Measurements from ENCODE around the gene CEACAM1. TPM values are rescaled to one million over a fixed set of nuclear protein-coding genes. Genes with fewer than 3 reads are reported as not detected.
"Not testable (repeated sequence)": the region's sequence is repeated elsewhere in the genome, so short reads cannot be mapped to it uniquely, and the experiment has no call there.

The CEACAM1 gene
- total RNA-seq, 1 donor from 2014 or later: 13.8 TPM

DNA sequence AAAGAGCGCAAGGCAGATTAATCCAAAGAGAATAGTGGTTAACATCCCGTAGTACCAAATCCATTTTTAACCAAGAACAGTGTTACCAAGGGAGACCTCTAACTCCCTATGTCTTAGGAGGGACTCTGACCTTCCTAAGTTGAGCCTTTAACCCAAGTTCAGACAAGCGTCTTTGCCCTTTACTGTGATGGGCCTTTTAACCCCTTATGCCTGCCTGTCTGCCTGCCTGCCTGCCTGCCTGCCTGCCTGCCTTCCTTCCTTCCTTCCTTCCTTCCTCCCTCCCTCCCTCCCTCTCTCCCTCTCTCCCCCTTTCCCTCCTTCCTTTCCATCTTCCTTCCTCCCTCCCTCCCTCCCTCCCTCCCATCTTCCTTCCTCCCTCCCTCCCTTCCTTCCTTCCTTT, 32.6 kb downstream of the CEACAM1 start:
- intact Hi-C loops (cut with DNase I): no loop called here
- Histone ChIP-seq H3K27ac (no peak overlapping the region), H3K9me3 (no peaks in the 10 kb centered on the region), H3K4me3 (no peak overlapping the region), H3K27me3 (ENCODE audit: low read depth) (no peaks in the 10 kb centered on the region), H3K4me1 (peaks cover 27% of the 10 kb centered on the region), H3K36me3 (no peaks in the 10 kb centered on the region)
- ATAC-seq (no peak), DNase-seq (no peak)
- TF ChIP-seq, protein P1, sequence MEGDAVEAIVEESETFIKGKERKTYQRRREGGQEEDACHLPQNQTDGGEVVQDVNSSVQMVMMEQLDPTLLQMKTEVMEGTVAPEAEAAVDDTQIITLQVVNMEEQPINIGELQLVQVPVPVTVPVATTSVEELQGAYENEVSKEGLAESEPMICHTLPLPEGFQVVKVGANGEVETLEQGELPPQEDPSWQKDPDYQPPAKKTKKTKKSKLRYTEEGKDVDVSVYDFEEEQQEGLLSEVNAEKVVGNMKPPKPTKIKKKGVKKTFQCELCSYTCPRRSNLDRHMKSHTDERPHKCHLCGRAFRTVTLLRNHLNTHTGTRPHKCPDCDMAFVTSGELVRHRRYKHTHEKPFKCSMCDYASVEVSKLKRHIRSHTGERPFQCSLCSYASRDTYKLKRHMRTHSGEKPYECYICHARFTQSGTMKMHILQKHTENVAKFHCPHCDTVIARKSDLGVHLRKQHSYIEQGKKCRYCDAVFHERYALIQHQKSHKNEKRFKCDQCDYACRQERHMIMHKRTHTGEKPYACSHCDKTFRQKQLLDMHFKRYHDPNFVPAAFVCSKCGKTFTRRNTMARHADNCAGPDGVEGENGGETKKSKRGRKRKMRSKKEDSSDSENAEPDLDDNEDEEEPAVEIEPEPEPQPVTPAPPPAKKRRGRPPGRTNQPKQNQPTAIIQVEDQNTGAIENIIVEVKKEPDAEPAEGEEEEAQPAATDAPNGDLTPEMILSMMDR (IDR thresholded peaks at IDR 0.05): no peak

DNA sequence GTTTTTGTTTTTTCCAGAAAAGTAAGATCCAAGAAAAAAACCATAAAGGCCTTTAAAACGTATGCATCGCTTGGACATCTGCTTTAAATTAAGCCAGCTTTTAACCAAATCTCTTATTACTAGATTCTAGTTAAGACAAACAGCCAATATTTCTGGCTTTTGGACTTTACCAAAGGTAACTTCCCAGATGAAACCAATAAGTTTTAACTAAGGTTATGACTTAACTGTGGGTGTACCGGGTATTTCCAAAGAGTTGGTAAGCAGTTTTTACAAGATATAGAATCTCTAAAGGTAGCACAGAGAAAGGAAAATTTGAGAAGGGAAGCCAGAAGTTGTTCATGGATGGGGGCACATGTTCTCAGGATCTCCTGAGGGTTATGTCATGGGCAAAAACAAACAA, 34.0 kb downstream of the CEACAM1 start:
- Histone ChIP-seq H3K4me3 (no peak overlapping the region), H3K27me3 (ENCODE audit: low read depth) (no peaks in the 10 kb centered on the region), H3K27ac (no peak overlapping the region), H3K4me1 (peaks cover 27% of the 10 kb centered on the region), H3K9me3 (no peaks in the 10 kb centered on the region), H3K36me3 (no peaks in the 10 kb centered on the region)
- intact Hi-C loops (cut with DNase I): no loop called here
- no peak for ATAC-seq
- DNase-seq: no peak
- TF ChIP-seq, protein P1 (IDR thresholded peaks at IDR 0.05): no peak

DNA sequence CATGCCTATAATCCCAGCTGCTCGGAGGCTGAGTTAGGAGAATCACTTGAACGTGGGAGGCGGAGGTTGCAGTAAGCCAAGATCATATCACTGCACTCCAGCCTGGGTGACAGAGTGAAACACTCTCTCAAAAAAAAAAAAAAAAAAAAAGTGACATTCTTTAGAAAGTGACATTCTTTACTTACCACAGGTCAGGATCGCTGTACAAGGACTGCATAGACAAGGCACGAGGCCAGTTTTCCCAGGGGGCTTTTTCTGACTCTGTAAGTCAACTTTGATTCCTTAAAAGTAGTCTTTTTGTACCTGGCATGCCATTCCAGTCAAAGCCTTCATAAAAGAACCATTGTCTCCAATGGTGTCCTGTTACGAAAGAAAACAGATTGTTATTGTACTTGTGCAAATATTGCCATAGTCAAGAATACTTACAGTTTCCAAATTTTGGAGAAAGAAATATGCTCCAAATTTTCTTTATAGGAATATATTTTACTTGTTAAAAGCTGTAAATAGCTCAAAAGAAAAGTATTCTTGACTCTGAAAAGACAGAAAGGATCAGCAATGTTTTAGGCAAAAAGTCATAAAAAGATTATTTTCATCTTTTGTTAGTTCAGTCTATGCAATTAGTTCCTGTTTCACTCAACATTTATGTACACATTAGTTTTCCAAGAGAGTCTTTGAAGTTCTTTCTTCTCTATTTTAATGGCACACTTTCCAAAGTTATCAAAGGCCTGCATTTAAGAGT, 39.3 kb downstream of the CEACAM1 start:
- Histone ChIP-seq H3K9me3 (no peaks in the 10 kb centered on the region), H3K27me3 (ENCODE audit: low read depth) (no peaks in the 10 kb centered on the region), H3K27ac (no peak overlapping the region), H3K4me3 (no peak overlapping the region), H3K36me3 (no peaks in the 10 kb centered on the region), H3K4me1 (no peaks in the 10 kb centered on the region)
- no peak for DNase-seq
- TF ChIP-seq, protein P1 (IDR thresholded peaks at IDR 0.05): no peak
- intact Hi-C loops (cut with DNase I): no loop called here
- ATAC-seq: no peak

DNA sequence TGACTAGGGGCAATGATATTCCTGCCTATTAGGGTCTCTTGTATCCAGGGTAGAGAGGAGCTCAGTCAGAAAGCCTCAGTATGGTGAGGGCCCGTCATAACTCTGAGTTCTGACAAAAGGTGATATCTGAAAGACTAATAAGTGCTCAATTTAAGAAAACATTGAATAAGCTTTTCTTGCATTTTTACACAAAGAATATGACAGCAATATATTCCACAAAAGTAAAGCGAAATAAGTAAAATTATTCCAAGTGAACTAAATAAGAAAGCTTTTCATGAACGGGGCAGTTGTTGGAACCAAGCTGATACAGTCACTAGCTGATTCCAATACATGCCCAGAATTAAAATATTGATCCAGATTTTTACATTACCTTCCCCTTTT, 40.5 kb downstream of the CEACAM1 start:
- ATAC-seq: no peak
- Histone ChIP-seq H3K4me3 (no peak overlapping the region), H3K9me3 (no peaks in the 10 kb centered on the region), H3K4me1 (no peaks in the 10 kb centered on the region), H3K36me3 (no peaks in the 10 kb centered on the region), H3K27ac (no peak overlapping the region), H3K27me3 (ENCODE audit: low read depth) (no peaks in the 10 kb centered on the region)
- DNase-seq: no peak
- TF ChIP-seq, protein P1 (IDR thresholded peaks at IDR 0.05): no peak
- intact Hi-C loops (cut with DNase I): no loop called here

DNA sequence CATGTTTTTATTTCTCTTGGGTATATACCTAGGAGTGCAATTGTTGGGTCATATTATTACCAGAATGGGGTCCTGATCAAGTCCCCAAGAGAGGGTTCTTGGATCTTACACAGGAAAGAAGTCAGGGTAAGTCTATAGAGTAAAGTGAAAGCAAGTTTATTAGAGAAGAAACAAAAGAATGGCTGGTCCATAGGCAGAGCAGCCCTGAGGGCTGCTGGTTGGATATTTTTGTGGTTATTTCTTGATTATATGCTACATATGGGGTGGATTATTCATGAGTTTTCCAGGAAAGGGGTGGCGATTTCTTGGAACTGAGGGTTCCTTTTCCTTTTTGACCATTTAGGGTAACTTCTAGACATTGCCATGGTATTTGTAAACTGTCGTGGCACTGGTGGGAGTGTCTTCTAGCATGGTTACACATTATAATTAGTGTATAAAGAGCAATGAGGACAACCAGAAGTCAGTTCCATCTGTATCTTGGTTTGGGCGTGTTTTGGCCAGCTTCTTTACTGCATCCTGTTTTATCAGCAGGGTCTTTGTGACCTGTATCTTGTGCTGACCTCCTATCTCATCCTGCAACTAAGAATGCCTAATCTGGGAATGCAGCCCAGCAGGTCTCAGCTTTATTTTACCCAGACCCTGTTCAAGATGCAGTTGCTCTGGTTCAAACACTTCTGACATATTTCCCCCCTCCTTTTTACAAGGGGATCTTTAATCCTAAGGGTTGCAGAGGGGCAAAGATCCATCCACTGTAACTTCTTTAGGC, 41.1 kb downstream of the CEACAM1 start:
- Histone ChIP-seq H3K4me3 (no peak overlapping the region), H3K36me3 (no peaks in the 10 kb centered on the region), H3K27ac (no peak overlapping the region), H3K27me3 (ENCODE audit: low read depth) (no peaks in the 10 kb centered on the region), H3K9me3 (no peaks in the 10 kb centered on the region), H3K4me1 (no peaks in the 10 kb centered on the region)
- TF ChIP-seq, protein P1 (IDR thresholded peaks at IDR 0.05): no peak
- no peak for DNase-seq
- no peak for ATAC-seq
- intact Hi-C loops (cut with DNase I): no loop called here

DNA sequence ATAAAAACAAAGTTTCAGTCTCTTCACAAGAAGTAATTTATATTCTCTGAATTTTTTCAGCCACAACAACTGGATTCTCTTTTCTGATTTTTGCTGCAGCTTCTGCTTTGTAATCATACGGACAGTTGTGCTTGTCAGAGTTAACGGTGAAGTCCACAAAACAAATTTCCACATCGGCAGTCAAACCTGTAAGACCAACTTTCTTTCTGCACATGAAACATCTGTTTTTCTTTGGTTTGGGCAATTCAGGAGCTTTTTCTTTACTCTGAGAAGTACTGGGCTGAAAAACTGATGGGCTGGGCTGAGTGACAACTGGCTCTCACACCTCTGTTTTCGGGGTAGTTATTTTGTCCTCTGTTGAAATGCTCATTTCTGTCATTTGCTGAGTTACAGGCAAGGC, 43.2 kb downstream of the CEACAM1 start:
- H3K9me3 ChIP-seq; H3K27ac ChIP-seq; intact Hi-C loops (cut with DNase I); H3K27me3 ChIP-seq (ENCODE audit: low read depth); H3K4me3 ChIP-seq; ATAC-seq; DNase-seq; H3K36me3 ChIP-seq: not testable (repeated sequence)
- H3K4me1 ChIP-seq: peaks cover 17% of the 10 kb centered on the region
